A549 (cell line): ENCODE results near the gene FSHR. TPM values are rescaled to one million over a fixed set of nuclear protein-coding genes. Genes with fewer than 3 reads are reported as not detected.

Experiments used
- ATAC-seq, 2 experiments: fragments of 200-7000 bp in 1 of 2; fragments of >200 bp in 1 of 2; cut with Nextera tagmentation in 1 of 2; cut with Tn5 transposase in 1 of 2; 3 replicates each; pipeline versions ENCODE4 v1.8.0 to v1.9.1; 2018 to 2020; ENCODE audit warnings: mild to moderate bottlenecking in 1 of 2, moderate library complexity in 1 of 2
- CTCF ChIA-PET: fragments of 300-600 bp; sonication (Branson Sonifier 250); formaldehyde crosslinking; extraction: SDS; loops from one replicate; lab custom pipeline; 2021; ENCODE audit warnings: antibody characterized with exemption, inconsistent platforms; lab: Yijun Ruan, JAX
- POLR2A ChIA-PET: fragments of 350-600 bp; formaldehyde crosslinking; extraction: SDS; loops from one replicate; lab custom pipeline; 2021; ENCODE audit warnings: antibody characterized with exemption, inconsistent platforms; lab: Yijun Ruan, JAX
- DNase-seq, 2 experiments: peaks; one replicate each; pipeline versions ENCODE4 v3.0.0 to v3.0.0-alpha.2; 2011 to 2016; ENCODE audit warnings: low read depth in 1 of 2, low spot score in 1 of 2
- FAIRE-seq: peaks from 2 replicates; lab custom pipeline; 2011; peaks lifted over from hg19 to GRCh38; lab: Jason Lieb, UNC
- H3K27ac ChIP-seq, 2 experiments: fragments of >200 bp; sonication (Bioruptor Twin); formaldehyde crosslinking; 3 replicates each; pipeline ENCODE4 v1.5.1; 2016 to 2017
- H3K4me1 ChIP-seq: fragments of >200 bp; sonication (Bioruptor Twin); formaldehyde crosslinking; 3 replicates; pipeline ENCODE4 v1.6.1; 2016
- H3K4me2 ChIP-seq: fragments of >200 bp; sonication (Bioruptor Twin); formaldehyde crosslinking; 3 replicates; pipeline ENCODE4 v1.6.1; 2016
- H3K4me3 ChIP-seq: fragments of >200 bp; sonication (Bioruptor Twin); formaldehyde crosslinking; 3 replicates; pipeline ENCODE4 v1.5.1; 2016
- H3K9me3 ChIP-seq: fragments of >200 bp; sonication (Bioruptor Twin); formaldehyde crosslinking; 3 replicates; pipeline ENCODE4 v1.6.1; 2016
- BCL3 ChIP-seq: fragments of >200 bp; sonication (Bioruptor Twin); formaldehyde crosslinking; IDR thresholded peaks from 3 replicates; pipeline ENCODE4 v1.6.1; 2016
- CBX2 ChIP-seq: fragments of 200-600 bp; sonication (generic); IDR thresholded peaks from 2 replicates; pipeline ENCODE4 v1.6.1; 2016; ENCODE audit warnings: low read depth, mild to moderate bottlenecking, borderline replicate concordance
- CHD4 ChIP-seq: fragments of 200-600 bp; sonication (generic); IDR thresholded peaks from 2 replicates; pipeline ENCODE4 v1.6.1; 2016; ENCODE audit warnings: antibody characterized with exemption, mild to moderate bottlenecking, borderline replicate concordance
- CTCF ChIP-seq: fragments of >200 bp; sonication (Bioruptor Twin); formaldehyde crosslinking; IDR thresholded peaks from 3 replicates; pipeline ENCODE4 v1.5.1; 2016
- KDM1A ChIP-seq: fragments of 200-600 bp; sonication (generic); IDR thresholded peaks from 2 replicates; pipeline ENCODE4 v1.6.1; 2016; ENCODE audit warnings: low read depth, mild to moderate bottlenecking
- MYC ChIP-seq: IDR thresholded peaks from 2 replicates; pipeline ENCODE4 v1.6.1; 2012; ENCODE audit warnings: mild to moderate bottlenecking, inconsistent platforms, low read length, improper control_type of control experiment, borderline replicate concordance
- NPAS2 ChIP-seq: fragments of 250-450 bp; sonication (Bioruptor Pico); IDR thresholded peaks from 2 replicates; pipeline ENCODE4 v1.8.0; 2022; ENCODE audit warnings: mild to moderate bottlenecking, moderate library complexity, borderline replicate concordance
- RAD21 ChIP-seq, 2 experiments: fragments of >200 bp in 1 of 2; sonication (Bioruptor Twin) in 1 of 2; formaldehyde crosslinking in 1 of 2; IDR thresholded peaks in 1 of 2; conservative IDR thresholded peaks in 1 of 2; 2 replicates in 1 of 2; 3 replicates in 1 of 2; pipeline ENCODE4 v1.6.1; 2012 to 2018; ENCODE audit warnings: inconsistent platforms in 1 of 2
- RNF2 ChIP-seq: fragments of 200-600 bp; sonication (generic); IDR thresholded peaks from 2 replicates; pipeline ENCODE4 v1.6.1; 2016; ENCODE audit warnings: low read depth, mild to moderate bottlenecking, antibody characterized with exemption, moderate library complexity, borderline replicate concordance
- SMC3 ChIP-seq: fragments of >200 bp; sonication (Bioruptor Twin); formaldehyde crosslinking; IDR thresholded peaks from 3 replicates; pipeline ENCODE4 v1.6.1; 2018; ENCODE audit warnings: inconsistent platforms
- TP53 ChIP-seq: fragments of 250-450 bp; sonication (Bioruptor Pico); IDR thresholded peaks from 2 replicates; pipeline ENCODE4 v1.5.0; 2021; ENCODE audit warnings: mild to moderate bottlenecking, moderate library complexity
- ZFP36 ChIP-seq: fragments of 450-650 bp; IDR thresholded peaks from 2 replicates; pipeline ENCODE4 v1.6.1; 2014; ENCODE audit warnings: borderline replicate concordance; ENCODE audit not compliant: partially characterized antibody
- ZSCAN20 ChIP-seq: fragments of 250-450 bp; sonication (Bioruptor Pico); IDR thresholded peaks from 2 replicates; pipeline ENCODE4 v1.8.0; 2022; ENCODE audit warnings: mild to moderate bottlenecking, moderate library complexity
- WGBS: methylation state at CpG from one replicate; pipeline ENCODE4 v1.1.6; 2017; ENCODE audit errors: missing lambda C conversion rate; 5-methylcytosine and 5-hydroxymethylcytosine counted together
- polyA plus RNA-seq, 4 experiments: library from polyadenylated mRNA; depleted of rRNA in 3 of 4; stranded (reverse); fragments of >200 nt; fragmentation: RNase III in 1 of 4; extraction: RNeasy Plus Mini Kit Qiagen cat#74134 plus additional on column Dnase treatment in 1 of 4; gene quantifications; 2 replicates in 3 of 4; 3 replicates in 1 of 4; pipeline ENCODE4 v1.2.3, GENCODE V29; 2011 to 2017
- TF ChIP-seq, protein P1 (sequence below): IDR thresholded peaks from 2 replicates; pipeline ENCODE4 v1.6.1; 2012
- TF ChIP-seq, protein P2 (sequence below): fragments of 200-600 bp; sonication (generic); IDR thresholded peaks from 2 replicates; pipeline ENCODE4 v1.6.1; 2016; ENCODE audit warnings: antibody characterized with exemption, mild to moderate bottlenecking, moderate library complexity
- TF ChIP-seq, protein P3 (sequence below): IDR thresholded peaks from 2 replicates; pipeline ENCODE4 v1.6.1; 2012; ENCODE audit warnings: low read depth, borderline replicate concordance

Gene FSHR
- polyA plus RNA-seq, 2 of the 4 experiments (the other 2 are of a cell fraction): not detected

DNA sequence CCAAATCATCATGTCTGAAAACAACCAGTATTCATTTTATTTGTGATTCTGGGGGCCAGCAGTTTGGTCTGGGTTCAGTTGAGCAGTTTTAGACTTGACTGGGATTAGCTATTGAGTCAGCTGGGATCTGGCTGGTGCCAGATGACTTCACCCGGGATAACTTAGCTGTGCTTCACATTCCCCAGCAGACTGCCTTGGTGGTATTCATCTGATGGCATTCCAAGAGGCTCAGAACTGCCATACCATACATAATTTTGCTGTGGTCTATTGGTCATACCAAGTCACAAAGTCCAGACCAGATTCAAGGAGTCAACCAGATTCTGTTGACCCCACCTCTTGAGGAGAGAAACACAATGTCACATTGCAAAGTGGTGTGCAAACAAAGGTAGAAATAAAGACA is 7.8 kb upstream of the FSHR start:
- TF ChIP-seq KDM1A: no peak
- no peak for TF ChIP-seq RAD21 (conservative IDR thresholded peaks at IDR 0.05 in 1 of 2, IDR thresholded peaks at IDR 0.05 in 1 of 2)
- TF ChIP-seq NPAS2 (CRISPR knock-in tag): no peak
- TF ChIP-seq MYC: no peak
- TF ChIP-seq ZSCAN20 (CRISPR knock-in tag): no peak
- no peak for TF ChIP-seq CTCF
- TF ChIP-seq CBX2: no peak
- TF ChIP-seq BCL3: no peak
- no peak for TF ChIP-seq TP53 (CRISPR knock-in tag)
- no peak for TF ChIP-seq RNF2
- no peak for TF ChIP-seq ZFP36
- no peak for TF ChIP-seq CHD4
- ATAC-seq (no peak), DNase-seq (no peak), FAIRE-seq (no peak)
- Histone ChIP-seq H3K27ac (no peak overlapping the region), H3K4me3 (no peak overlapping the region), H3K9me3 (no peaks in the 10 kb centered on the region), H3K4me1 (no peaks in the 10 kb centered on the region), H3K4me2 (no peak overlapping the region)
- POLR2A ChIA-PET: no interaction called here
- WGBS: 0% methylated on average over 1 of the region's 1 CpG
- CTCF ChIA-PET: no interaction called here

GRCh38 chr2:49154891-49155290 is 576 bp upstream of the FSHR start:
- Histone ChIP-seq H3K27ac (no peak overlapping the region), H3K4me2 (no peak overlapping the region), H3K4me3 (no peak overlapping the region), H3K9me3 (no peaks in the 10 kb centered on the region), H3K4me1 (no peaks in the 10 kb centered on the region)
- POLR2A ChIA-PET: no interaction called here
- WGBS: under 1% methylated on average over 7 of the region's 7 CpGs
- FAIRE-seq: no peak
- ATAC-seq: no peak
- DNase-seq: no peak
- TF ChIP-seq RNF2: no peak
- TF ChIP-seq SMC3: no peak
- TF ChIP-seq, protein P1, sequence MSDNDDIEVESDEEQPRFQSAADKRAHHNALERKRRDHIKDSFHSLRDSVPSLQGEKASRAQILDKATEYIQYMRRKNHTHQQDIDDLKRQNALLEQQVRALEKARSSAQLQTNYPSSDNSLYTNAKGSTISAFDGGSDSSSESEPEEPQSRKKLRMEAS: no peak
- TF ChIP-seq MYC: no peak
- TF ChIP-seq, protein P2, sequence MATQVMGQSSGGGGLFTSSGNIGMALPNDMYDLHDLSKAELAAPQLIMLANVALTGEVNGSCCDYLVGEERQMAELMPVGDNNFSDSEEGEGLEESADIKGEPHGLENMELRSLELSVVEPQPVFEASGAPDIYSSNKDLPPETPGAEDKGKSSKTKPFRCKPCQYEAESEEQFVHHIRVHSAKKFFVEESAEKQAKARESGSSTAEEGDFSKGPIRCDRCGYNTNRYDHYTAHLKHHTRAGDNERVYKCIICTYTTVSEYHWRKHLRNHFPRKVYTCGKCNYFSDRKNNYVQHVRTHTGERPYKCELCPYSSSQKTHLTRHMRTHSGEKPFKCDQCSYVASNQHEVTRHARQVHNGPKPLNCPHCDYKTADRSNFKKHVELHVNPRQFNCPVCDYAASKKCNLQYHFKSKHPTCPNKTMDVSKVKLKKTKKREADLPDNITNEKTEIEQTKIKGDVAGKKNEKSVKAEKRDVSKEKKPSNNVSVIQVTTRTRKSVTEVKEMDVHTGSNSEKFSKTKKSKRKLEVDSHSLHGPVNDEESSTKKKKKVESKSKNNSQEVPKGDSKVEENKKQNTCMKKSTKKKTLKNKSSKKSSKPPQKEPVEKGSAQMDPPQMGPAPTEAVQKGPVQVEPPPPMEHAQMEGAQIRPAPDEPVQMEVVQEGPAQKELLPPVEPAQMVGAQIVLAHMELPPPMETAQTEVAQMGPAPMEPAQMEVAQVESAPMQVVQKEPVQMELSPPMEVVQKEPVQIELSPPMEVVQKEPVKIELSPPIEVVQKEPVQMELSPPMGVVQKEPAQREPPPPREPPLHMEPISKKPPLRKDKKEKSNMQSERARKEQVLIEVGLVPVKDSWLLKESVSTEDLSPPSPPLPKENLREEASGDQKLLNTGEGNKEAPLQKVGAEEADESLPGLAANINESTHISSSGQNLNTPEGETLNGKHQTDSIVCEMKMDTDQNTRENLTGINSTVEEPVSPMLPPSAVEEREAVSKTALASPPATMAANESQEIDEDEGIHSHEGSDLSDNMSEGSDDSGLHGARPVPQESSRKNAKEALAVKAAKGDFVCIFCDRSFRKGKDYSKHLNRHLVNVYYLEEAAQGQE: no peak
- TF ChIP-seq KDM1A: no peak
- TF ChIP-seq, protein P3, sequence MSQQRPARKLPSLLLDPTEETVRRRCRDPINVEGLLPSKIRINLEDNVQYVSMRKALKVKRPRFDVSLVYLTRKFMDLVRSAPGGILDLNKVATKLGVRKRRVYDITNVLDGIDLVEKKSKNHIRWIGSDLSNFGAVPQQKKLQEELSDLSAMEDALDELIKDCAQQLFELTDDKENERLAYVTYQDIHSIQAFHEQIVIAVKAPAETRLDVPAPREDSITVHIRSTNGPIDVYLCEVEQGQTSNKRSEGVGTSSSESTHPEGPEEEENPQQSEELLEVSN: no peak
- CTCF ChIA-PET: no interaction called here
